Measurements from ENCODE around the gene MEDAG. TPM values are rescaled to one million over a fixed set of nuclear protein-coding genes. Genes with fewer than 3 reads are reported as not detected.

The MEDAG gene
- polyA plus RNA-seq, 1 donor (not counting 4 experiments of a cell fraction or from before 2014, with no cell fraction given) = 0.03 TPM

DNA sequence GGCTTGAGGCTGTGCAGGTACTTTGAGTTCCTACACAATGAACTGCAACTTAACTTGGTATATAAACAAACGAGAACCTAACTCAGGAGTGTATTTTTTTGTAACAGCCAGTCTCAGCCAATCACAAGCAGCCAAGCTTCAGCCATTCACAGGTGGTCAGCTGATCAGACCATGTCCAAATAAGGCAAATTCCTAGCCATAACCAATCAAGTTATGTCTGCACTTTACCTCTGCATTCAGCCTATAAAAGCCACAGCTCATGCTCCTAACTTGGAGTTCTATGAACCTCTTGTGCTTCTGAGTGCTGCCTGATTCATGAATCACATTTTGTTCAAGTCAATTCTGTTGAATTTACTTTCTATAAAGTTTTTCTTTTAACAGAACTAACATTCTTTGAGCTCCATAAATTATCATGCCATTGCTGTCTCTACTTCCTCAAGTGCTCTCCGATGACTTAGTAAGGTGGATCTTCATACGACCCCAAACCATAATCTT lies 16.8 kb upstream of the MEDAG start:
- Histone ChIP-seq H3K79me2 (ENCODE audit: control insufficient read depth, insufficient read depth, low read length) (no peaks in the 10 kb centered on the region), H3K27me3 (ENCODE audit: control insufficient read depth, extremely low read depth, insufficient read depth, low read length) (no peaks in the 10 kb centered on the region), H3K4me1 (ENCODE audit: control insufficient read depth, extremely low read depth, insufficient read depth, low read length) (no peaks in the 10 kb centered on the region), H3K27ac (ENCODE audit: control insufficient read depth, insufficient read depth, low read length) (no peak overlapping the region), H3K4me2 (ENCODE audit: control insufficient read depth, extremely low read depth, insufficient read depth, low read depth, low read length) (no peak overlapping the region), H3K36me3 (ENCODE audit: control insufficient read depth in 2 of 2, extremely low read depth in 1 of 2, insufficient read depth in 2 of 2, low read length in 2 of 2) (no peaks in the 10 kb centered on the region), H2AFZ (ENCODE audit: control insufficient read depth, low read length) (no peak overlapping the region), H3K9me1 (ENCODE audit: control insufficient read depth, extremely low read depth, insufficient read depth, low read length) (no peaks in the 10 kb centered on the region), H4K20me1 (ENCODE audit: control insufficient read depth, extremely low read depth, insufficient read depth, low read length) (no peaks in the 10 kb centered on the region), H3K9me3 (ENCODE audit: control insufficient read depth, low read depth, low read length) (no peaks in the 10 kb centered on the region), H3K9ac (ENCODE audit: control insufficient read depth, extremely low read depth, insufficient read depth, low read length) (no peak overlapping the region), H3K4me3 (ENCODE audit: control insufficient read depth in 2 of 3, extremely low read depth in 1 of 3, insufficient read depth in 2 of 3, low read depth in 1 of 3, low read length in 3 of 3) (no peak overlapping the region)
- TF ChIP-seq, protein P1, sequence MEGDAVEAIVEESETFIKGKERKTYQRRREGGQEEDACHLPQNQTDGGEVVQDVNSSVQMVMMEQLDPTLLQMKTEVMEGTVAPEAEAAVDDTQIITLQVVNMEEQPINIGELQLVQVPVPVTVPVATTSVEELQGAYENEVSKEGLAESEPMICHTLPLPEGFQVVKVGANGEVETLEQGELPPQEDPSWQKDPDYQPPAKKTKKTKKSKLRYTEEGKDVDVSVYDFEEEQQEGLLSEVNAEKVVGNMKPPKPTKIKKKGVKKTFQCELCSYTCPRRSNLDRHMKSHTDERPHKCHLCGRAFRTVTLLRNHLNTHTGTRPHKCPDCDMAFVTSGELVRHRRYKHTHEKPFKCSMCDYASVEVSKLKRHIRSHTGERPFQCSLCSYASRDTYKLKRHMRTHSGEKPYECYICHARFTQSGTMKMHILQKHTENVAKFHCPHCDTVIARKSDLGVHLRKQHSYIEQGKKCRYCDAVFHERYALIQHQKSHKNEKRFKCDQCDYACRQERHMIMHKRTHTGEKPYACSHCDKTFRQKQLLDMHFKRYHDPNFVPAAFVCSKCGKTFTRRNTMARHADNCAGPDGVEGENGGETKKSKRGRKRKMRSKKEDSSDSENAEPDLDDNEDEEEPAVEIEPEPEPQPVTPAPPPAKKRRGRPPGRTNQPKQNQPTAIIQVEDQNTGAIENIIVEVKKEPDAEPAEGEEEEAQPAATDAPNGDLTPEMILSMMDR (optimal IDR thresholded peaks at IDR 0.05 in 1 of 3, IDR thresholded peaks at IDR 0.05 in 1 of 3, conservative IDR thresholded peaks at IDR 0.05 in 1 of 3; ENCODE audit: extremely low read depth in 1 of 3, insufficient read depth in 2 of 3, low read length in 3 of 3) = no peak
- no peak for TF ChIP-seq EZH2 (IDR thresholded peaks at IDR 0.05; ENCODE audit: low read length)
- dilution Hi-C loops (cut with MboI; ENCODE audit: extremely low pct_ligation_motif_present, low sequenced_read_pairs) = no loop called here
- FAIRE-seq (no peak), DNase-seq (ENCODE audit: low read depth, low spot score) (no peak)

DNA sequence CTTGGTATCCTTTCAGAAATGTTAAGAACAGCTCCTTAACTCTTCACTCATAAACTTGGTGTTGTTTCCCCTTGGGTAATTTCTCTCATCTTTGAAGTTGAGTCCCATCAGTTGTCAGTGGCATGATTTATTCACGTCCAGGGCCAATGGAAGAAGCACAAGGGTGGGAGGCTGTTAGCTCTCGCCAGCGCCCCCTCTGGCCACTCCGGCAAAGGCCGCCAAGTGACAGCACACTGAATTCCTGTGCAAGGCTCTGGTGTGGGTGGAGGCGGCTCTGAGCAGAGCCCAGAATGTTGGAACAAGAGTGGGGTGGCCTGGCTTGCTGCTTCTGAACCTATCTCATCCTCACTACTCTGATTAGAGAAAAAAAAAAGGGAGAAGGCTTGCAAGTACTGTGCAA lies 13.1 kb upstream of the MEDAG start:
- no peaks in the 10 kb centered on the region for H3K9me3 ChIP-seq (ENCODE audit: control insufficient read depth, low read depth, low read length)
- no peak for TF ChIP-seq EZH2 (IDR thresholded peaks at IDR 0.05; ENCODE audit: low read length)
- TF ChIP-seq, protein P1 (optimal IDR thresholded peaks at IDR 0.05 in 1 of 3, IDR thresholded peaks at IDR 0.05 in 1 of 3, conservative IDR thresholded peaks at IDR 0.05 in 1 of 3; ENCODE audit: extremely low read depth in 1 of 3, insufficient read depth in 2 of 3, low read length in 3 of 3) = peak; percentile 57 to 74 (median 65)

More for the DNA sequence above, 13.1 kb upstream of the MEDAG start:
- FAIRE-seq = no peak
- no peak overlapping the region for H3K9ac ChIP-seq (ENCODE audit: control insufficient read depth, extremely low read depth, insufficient read depth, low read length)
- H3K36me3 ChIP-seq (ENCODE audit: control insufficient read depth in 2 of 2, extremely low read depth in 1 of 2, insufficient read depth in 2 of 2, low read length in 2 of 2) = no peaks in the 10 kb centered on the region
- no peaks in the 10 kb centered on the region for H3K79me2 ChIP-seq (ENCODE audit: control insufficient read depth, insufficient read depth, low read length)
- H3K9me1 ChIP-seq (ENCODE audit: control insufficient read depth, extremely low read depth, insufficient read depth, low read length) = no peaks in the 10 kb centered on the region
- H3K4me1 ChIP-seq (ENCODE audit: control insufficient read depth, extremely low read depth, insufficient read depth, low read length) = no peaks in the 10 kb centered on the region
- H3K4me2 ChIP-seq (ENCODE audit: control insufficient read depth, extremely low read depth, insufficient read depth, low read depth, low read length) = no peak overlapping the region
- no peaks in the 10 kb centered on the region for H4K20me1 ChIP-seq (ENCODE audit: control insufficient read depth, extremely low read depth, insufficient read depth, low read length)
- dilution Hi-C loops (cut with MboI; ENCODE audit: extremely low pct_ligation_motif_present, low sequenced_read_pairs) = no loop called here
- no peak overlapping the region for H2AFZ ChIP-seq (ENCODE audit: control insufficient read depth, low read length)
- DNase-seq (ENCODE audit: low read depth, low spot score) = no peak
- no peak overlapping the region for H3K4me3 ChIP-seq (ENCODE audit: control insufficient read depth in 2 of 3, extremely low read depth in 1 of 3, insufficient read depth in 2 of 3, low read depth in 1 of 3, low read length in 3 of 3)
- no peaks in the 10 kb centered on the region for H3K27me3 ChIP-seq (ENCODE audit: control insufficient read depth, extremely low read depth, insufficient read depth, low read length)
- H3K27ac ChIP-seq (ENCODE audit: control insufficient read depth, insufficient read depth, low read length) = no peak overlapping the region
